Neuronal stem cell (in vitro differentiated cells): ENCODE results near the gene SCRG1.

Experiments used
- DNase-seq: peaks from one replicate; pipeline ENCODE4 v3.0.0-alpha.2; 2013; ENCODE audit warnings: low spot score
- H2AFZ ChIP-seq: one replicate; pipeline ENCODE4 v1.6.1; 2013; ENCODE audit warnings: mild to moderate bottlenecking, low read length, inconsistent platforms
- H2AK5ac ChIP-seq: 2 replicates; pipeline ENCODE4 v1.6.1; 2013; ENCODE audit warnings: low read depth, mild to moderate bottlenecking, inconsistent platforms, low read length, moderate library complexity, mixed read lengths
- H2BK120ac ChIP-seq: 2 replicates; pipeline ENCODE4 v1.6.1; 2013; ENCODE audit warnings: low read depth, mild to moderate bottlenecking, inconsistent platforms, low read length, moderate library complexity, mixed read lengths
- H2BK12ac ChIP-seq: one replicate; pipeline ENCODE4 v1.6.1; 2013; ENCODE audit warnings: low read length, inconsistent platforms
- H2BK15ac ChIP-seq: 2 replicates; pipeline ENCODE4 v1.6.1; 2013; ENCODE audit warnings: mild to moderate bottlenecking, low read length, inconsistent platforms, mixed read lengths
- H2BK5ac ChIP-seq: one replicate; pipeline ENCODE4 v1.6.1; 2013; ENCODE audit warnings: inconsistent platforms, mild to moderate bottlenecking, low read length, moderate library complexity
- H3K14ac ChIP-seq: one replicate; pipeline ENCODE4 v1.6.1; 2013; ENCODE audit warnings: low read length, inconsistent platforms
- H3K18ac ChIP-seq: 2 replicates; pipeline ENCODE4 v1.6.1; 2013; ENCODE audit warnings: low read length, inconsistent platforms
- H3K23ac ChIP-seq: 2 replicates; pipeline ENCODE4 v1.6.1; 2013; ENCODE audit warnings: low read depth, mild to moderate bottlenecking, mixed read lengths, low read length, inconsistent platforms; ENCODE audit not compliant: poor library complexity
- H3K27ac ChIP-seq: replicated peaks from 3 replicates; pipeline ENCODE4 v1.5.1; 2013; ENCODE audit warnings: low read length, inconsistent platforms
- H3K27me3 ChIP-seq, 3 experiments: 2 replicates each; pipeline ENCODE4 v1.6.1; 2013; ENCODE audit warnings: low read length in 3 of 3, mild to moderate bottlenecking in 2 of 3, inconsistent platforms in 1 of 3, low read depth in 1 of 3, mixed read lengths in 1 of 3, moderate library complexity in 1 of 3; ENCODE audit not compliant: control insufficient read depth in 3 of 3, insufficient read depth in 3 of 3
- H3K36me3 ChIP-seq, 2 donors: replicated peaks in 1 of 2; 2 replicates each; pipeline ENCODE4 v1.6.1; 2013; ENCODE audit warnings: low read length in 2 of 2; ENCODE audit not compliant: control insufficient read depth in 2 of 2, insufficient read depth in 2 of 2
- H3K4ac ChIP-seq: 2 replicates; pipeline ENCODE4 v1.6.1; 2013; ENCODE audit warnings: inconsistent platforms, mild to moderate bottlenecking, low read length, moderate library complexity
- H3K4me1 ChIP-seq, 2 donors: 1 replicate in 1 of 2; 2 replicates in 1 of 2; pipeline ENCODE4 v1.6.1; 2013; ENCODE audit warnings: low read length in 2 of 2, low read depth in 1 of 2; ENCODE audit not compliant: control insufficient read depth in 2 of 2, insufficient read depth in 1 of 2
- H3K4me2 ChIP-seq: one replicate; pipeline ENCODE4 v1.6.1; 2013; ENCODE audit warnings: mild to moderate bottlenecking, low read length, inconsistent platforms; ENCODE audit not compliant: insufficient read depth, poor library complexity, severe bottlenecking
- H3K4me3 ChIP-seq, 2 donors: 2 replicates each; pipeline ENCODE4 v1.5.1; 2013; ENCODE audit warnings: low read length in 2 of 2, mild to moderate bottlenecking in 2 of 2, inconsistent platforms in 1 of 2, moderate library complexity in 1 of 2
- H3K79me1 ChIP-seq: one replicate; pipeline ENCODE4 v1.6.1; 2013; ENCODE audit warnings: low read depth, mild to moderate bottlenecking, inconsistent platforms, low read length, moderate library complexity
- H3K9ac ChIP-seq: one replicate; pipeline ENCODE4 v1.6.1; 2013; ENCODE audit warnings: mild to moderate bottlenecking, low read depth, low read length, inconsistent platforms; ENCODE audit not compliant: poor library complexity
- H3K9me3 ChIP-seq, 2 donors: replicated peaks in 1 of 2; 2 replicates each; pipeline versions ENCODE3 to v1.6.1; 2013; ENCODE audit warnings: low read length in 2 of 2, mild to moderate bottlenecking in 2 of 2, inconsistent platforms in 1 of 2, low read depth in 1 of 2, mixed read lengths in 1 of 2, moderate library complexity in 1 of 2; ENCODE audit not compliant: control insufficient read depth in 2 of 2, insufficient read depth in 1 of 2
- H4K8ac ChIP-seq: one replicate; pipeline ENCODE4 v1.6.1; 2013; ENCODE audit warnings: low read depth, mild to moderate bottlenecking, inconsistent platforms, low read length, moderate library complexity
- H4K91ac ChIP-seq: one replicate; pipeline ENCODE4 v1.6.1; 2013; ENCODE audit warnings: low read length, low read depth, mild to moderate bottlenecking, inconsistent platforms; ENCODE audit not compliant: poor library complexity
- WGBS, 2 donors: extraction: QIAGEN DNeasy Blood & Tissue Kit; methylation state at CpG; one replicate each; pipeline ENCODE4 v1.1.7; 2013; ENCODE audit warnings: missing lambda C conversion rate in 2 of 2, mixed read lengths in 1 of 2; ENCODE audit not compliant: insufficient read length in 2 of 2, insufficient replicate concordance in 1 of 2; ENCODE audit errors: extremely low coverage in 2 of 2; 5-methylcytosine and 5-hydroxymethylcytosine counted together

Gene SCRG1

DNA sequence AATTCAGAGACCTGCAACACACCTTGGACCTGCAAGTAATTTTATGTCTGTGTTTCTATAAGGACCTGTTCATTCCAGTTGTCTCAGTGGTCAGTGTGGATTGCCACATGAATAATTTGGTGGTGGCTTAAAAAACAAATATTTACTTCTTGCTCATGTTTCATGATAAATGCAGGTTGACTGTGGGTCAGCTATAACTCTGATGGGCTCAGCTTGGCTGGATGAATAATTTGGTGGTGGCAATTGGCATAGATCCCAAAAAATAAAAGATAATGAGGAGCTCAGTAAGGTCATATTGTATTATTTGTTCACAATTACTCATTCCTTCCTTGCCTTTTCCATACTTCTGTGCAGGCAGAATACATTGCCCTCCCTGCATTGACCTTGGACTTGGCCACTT lies 18.9 kb upstream of the SCRG1 start:
- Histone ChIP-seq H2AK5ac (no peak overlapping the region), H3K4me1 (no peaks in the 10 kb centered on the region), H3K9me3 (no peaks in the 10 kb centered on the region), H3K18ac (no peak overlapping the region), H2BK120ac (no peak overlapping the region), H4K8ac (no peak overlapping the region), H3K23ac (no peak overlapping the region), H3K9ac (no peak overlapping the region), H3K14ac (no peak overlapping the region), H2BK15ac (no peak overlapping the region), H3K4me3 (no peak overlapping the region), H2BK5ac (no peak overlapping the region), H3K79me1 (no peaks in the 10 kb centered on the region), H3K27ac (no peak overlapping the region), H4K91ac (no peak overlapping the region), H3K27me3 (no peaks in the 10 kb centered on the region), H2AFZ (no peak overlapping the region), H2BK12ac (no peak overlapping the region), H3K4me2 (no peak overlapping the region), H3K4ac (no peak overlapping the region), H3K36me3 (no peaks in the 10 kb centered on the region)
- no peak for DNase-seq

DNA sequence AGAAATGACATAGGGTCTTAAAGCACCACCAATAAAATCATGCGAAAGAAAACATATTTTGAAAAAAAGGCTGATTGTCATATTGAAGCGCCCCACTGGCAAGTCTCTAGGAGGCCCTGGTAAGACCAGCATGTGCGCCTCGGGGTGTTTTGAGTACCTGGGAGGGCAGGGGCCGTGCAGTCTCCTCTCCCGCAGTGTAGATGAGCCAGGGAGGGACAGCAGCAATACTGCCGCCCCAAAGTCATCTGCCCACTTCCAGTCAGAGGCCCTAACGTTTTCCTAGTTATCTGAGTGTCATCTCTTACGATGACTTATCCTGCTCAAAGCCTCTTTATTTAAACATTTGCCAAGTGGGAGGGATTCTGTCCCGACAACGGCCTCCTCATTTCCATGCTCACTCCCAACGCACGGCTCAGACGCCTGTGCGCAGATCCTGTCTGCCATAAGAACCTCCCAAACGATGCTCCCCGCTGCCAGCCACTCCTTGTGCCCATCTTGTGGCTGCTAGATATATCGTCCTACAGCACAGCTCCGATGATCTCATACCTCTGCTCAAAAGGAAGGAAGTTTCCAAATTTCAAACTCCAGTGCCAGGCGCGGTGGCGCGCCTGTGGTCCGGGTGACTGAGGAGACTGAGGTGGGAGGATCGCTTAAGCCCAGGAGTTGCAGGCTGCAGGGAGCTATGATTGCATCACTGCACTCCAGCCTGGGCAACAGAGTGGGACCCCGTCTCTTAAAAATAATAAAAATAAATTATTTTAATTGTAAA lies 17.2 kb upstream of the SCRG1 start:
- Histone ChIP-seq H3K9me3 (no peaks in the 10 kb centered on the region), H3K23ac (no peak overlapping the region), H2BK15ac (no peak overlapping the region), H3K4me1 (no peaks in the 10 kb centered on the region), H3K27me3 (no peaks in the 10 kb centered on the region), H2BK5ac (no peak overlapping the region), H4K8ac (no peak overlapping the region), H3K4ac (no peak overlapping the region), H2AFZ (no peak overlapping the region), H3K4me3 (no peak overlapping the region), H4K91ac (no peak overlapping the region), H3K9ac (no peak overlapping the region), H3K4me2 (no peak overlapping the region), H3K36me3 (no peaks in the 10 kb centered on the region), H3K27ac (no peak overlapping the region), H2BK120ac (no peak overlapping the region), H3K18ac (no peak overlapping the region), H3K14ac (no peak overlapping the region), H2BK12ac (no peak overlapping the region), H3K79me1 (no peaks in the 10 kb centered on the region), H2AK5ac (no peak overlapping the region)
- DNase-seq, result no peak
- WGBS, 2 donors, result no CpG with 5 or more reads among the region's 26 CpGs

DNA sequence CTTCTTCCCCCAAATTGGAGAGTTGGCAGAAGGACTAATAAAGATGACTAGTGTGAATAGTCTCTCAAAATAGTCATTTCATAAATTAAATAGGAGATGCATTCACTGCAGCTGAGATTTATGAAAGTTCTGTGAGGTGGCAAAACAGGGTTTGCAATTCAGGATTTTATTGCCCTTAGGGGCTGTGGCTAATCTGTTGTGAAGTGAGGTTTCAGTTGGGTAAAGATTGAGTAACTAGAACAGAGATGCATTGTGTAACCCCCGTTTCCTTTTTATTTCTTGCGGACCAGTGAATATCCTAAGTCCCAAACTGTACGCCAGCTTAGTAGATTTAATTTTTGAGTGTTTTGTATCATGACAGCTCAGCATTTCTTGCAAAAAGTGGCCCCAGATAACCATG lies 16.2 kb upstream of the SCRG1 start:
- H3K27ac ChIP-seq, result no peak overlapping the region
- no peak overlapping the region for H3K9ac ChIP-seq
- DNase-seq, result no peak
- H3K36me3 ChIP-seq, result no peaks in the 10 kb centered on the region
- WGBS, 2 donors, result no CpG with 5 or more reads among the region's 3 CpGs
- H3K14ac ChIP-seq, result no peak overlapping the region
- no peak overlapping the region for H2AFZ ChIP-seq
- H3K18ac ChIP-seq, result no peak overlapping the region
- H3K4me2 ChIP-seq, result no peak overlapping the region
- H2BK12ac ChIP-seq, result no peak overlapping the region
- no peak overlapping the region for H4K91ac ChIP-seq
- H4K8ac ChIP-seq, result no peak overlapping the region
- peaks cover 0 to 2% of the 10 kb centered on the region in 2 donors for H3K4me1 ChIP-seq
- no peak overlapping the region for H3K4ac ChIP-seq
- no peak overlapping the region for H2AK5ac ChIP-seq
- H3K79me1 ChIP-seq, result no peaks in the 10 kb centered on the region
- peaks cover 0 to 1% of the 10 kb centered on the region in 2 donors for H3K9me3 ChIP-seq
- H3K27me3 ChIP-seq, result no peaks in the 10 kb centered on the region
- H3K23ac ChIP-seq, result no peak overlapping the region
- H2BK15ac ChIP-seq, result no peak overlapping the region
- H2BK120ac ChIP-seq, result no peak overlapping the region
- no peak overlapping the region for H2BK5ac ChIP-seq
- no peak overlapping the region for H3K4me3 ChIP-seq

DNA sequence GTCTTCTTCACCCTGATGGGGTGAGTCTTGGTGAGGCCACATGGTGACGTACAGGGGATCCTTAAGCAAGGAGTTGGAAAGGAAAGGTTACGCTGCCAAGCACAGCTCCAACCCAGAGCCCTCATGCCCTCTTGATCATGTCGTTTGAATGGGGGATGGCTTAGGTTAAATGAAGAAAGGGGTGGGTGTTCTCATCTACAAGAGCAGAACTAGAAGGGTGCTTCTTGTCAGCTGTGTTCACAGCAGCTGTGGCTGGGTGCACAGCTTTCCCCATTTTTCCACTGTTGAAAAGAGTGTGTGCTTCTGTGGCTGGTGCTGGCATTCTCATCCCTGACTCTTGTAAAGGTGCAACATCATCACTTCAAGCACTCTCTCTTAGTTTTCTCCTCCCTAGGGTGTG lies 15.5 kb upstream of the SCRG1 start:
- Histone ChIP-seq H3K27ac (no peak overlapping the region), H3K4me2 (no peak overlapping the region), H2AFZ (no peak overlapping the region), H4K91ac (no peak overlapping the region), H3K27me3 (no peaks in the 10 kb centered on the region), H3K14ac (no peak overlapping the region), H3K36me3 (no peaks in the 10 kb centered on the region), H3K9me3 (peaks cover 0 to 1% of the 10 kb centered on the region in 2 donors), H3K4me1 (peaks cover 0 to 2% of the 10 kb centered on the region in 2 donors), H3K4ac (no peak overlapping the region), H4K8ac (no peak overlapping the region), H2BK15ac (no peak overlapping the region), H2AK5ac (no peak overlapping the region), H3K4me3 (no peak overlapping the region), H3K23ac (no peak overlapping the region), H3K79me1 (no peaks in the 10 kb centered on the region), H2BK12ac (no peak overlapping the region), H2BK5ac (no peak overlapping the region), H2BK120ac (no peak overlapping the region), H3K9ac (no peak overlapping the region), H3K18ac (no peak overlapping the region)
- no peak for DNase-seq
- no CpG with 5 or more reads among the region's 3 CpGs for WGBS, 2 donors
